Activated B cell treated with CpG ODN at 0.5 μM for 24 hours (primary cell): ENCODE data around the gene SLC37A3. TPM values are rescaled to one million over a fixed set of nuclear protein-coding genes. Genes with fewer than 3 reads are reported as not detected.
"Not testable (repeated sequence)": the region's sequence is repeated elsewhere in the genome, so short reads cannot be mapped to it uniquely, and the experiment has no call there.

ENCODE experiments used
- ATAC-seq: fragments of 200-7000 bp; cut with Tn5 transposase; one replicate; pipeline ENCODE4 v1.10.0; 2021; ENCODE audit warnings: low read depth, mild to moderate bottlenecking, moderate library complexity
- CTCF ChIA-PET: fragments of 350-600 bp; sonication (Branson Sonifier 250); formaldehyde crosslinking; loops from one replicate; lab custom pipeline; 2021; ENCODE audit warnings: antibody characterized with exemption; lab: Charles Lee
- POLR2A ChIA-PET: fragments of 350-600 bp; sonication (Branson Sonifier 250); formaldehyde crosslinking; loops from one replicate; lab custom pipeline; 2021; ENCODE audit warnings: antibody characterized with exemption; lab: Charles Lee
- DNase-seq: peaks from one replicate; pipeline ENCODE4 v3.0.0; 2022
- H3K27ac Mint-ChIP-seq: one replicate; pipeline ENCODE4 v1.8.0; 2020; ENCODE audit warnings: mixed read lengths
- H3K27me3 Mint-ChIP-seq: one replicate; pipeline ENCODE4 v1.8.0; 2021; ENCODE audit warnings: mixed read lengths
- H3K36me3 Mint-ChIP-seq: one replicate; pipeline ENCODE4 v1.8.0; 2021; ENCODE audit warnings: low read depth, mixed read lengths
- H3K4me1 Mint-ChIP-seq: one replicate; pipeline ENCODE4 v1.8.0; 2021; ENCODE audit warnings: mixed read lengths
- H3K4me3 Mint-ChIP-seq: one replicate; pipeline ENCODE4 v1.8.0; 2020; ENCODE audit warnings: mild to moderate bottlenecking, mixed read lengths
- H3K9me3 Mint-ChIP-seq: one replicate; pipeline ENCODE4 v1.8.0; 2020; ENCODE audit warnings: mixed read lengths
- CTCF ChIP-seq: fragments of 200-600 bp; IDR thresholded peaks from one replicate; pipeline ENCODE4 v1.8.0; 2022; ENCODE audit warnings: antibody characterized with exemption, mild to moderate bottlenecking
- intact Hi-C: fragments of 100-400 bp; cut with micrococcal nuclease; formaldehyde crosslinking; loops from one replicate; pipeline ENCODE4 v1.15.1; 2024
- total RNA-seq: library from RNA; stranded (reverse); gene quantifications from 2 replicates; pipeline ENCODE4 v1.2.3, GENCODE V29; 2022

The SLC37A3 gene
- total RNA-seq, 1 donor from 2014 or later: 10.6 TPM

GRCh38 chr7:140423501-140423900, 25.2 kb upstream of the SLC37A3 start:
- Mint-ChIP-seq H3K27me3 (no peaks in the 10 kb centered on the region), H3K27ac (no peak overlapping the region), H3K4me1 (no peaks in the 10 kb centered on the region), H3K36me3 (no peaks in the 10 kb centered on the region), H3K4me3 (no peak overlapping the region), H3K9me3 (no peaks in the 10 kb centered on the region)
- intact Hi-C loops: no loop called here
- no peak for ATAC-seq
- ChIA-PET CTCF (no interaction called here), POLR2A (no interaction called here)
- no peak for TF ChIP-seq CTCF
- DNase-seq: no peak

- no peaks in the 10 kb centered on the region for H3K27me3 Mint-ChIP-seq
- intact Hi-C loops: no loop called here
- ATAC-seq (no peak), DNase-seq (no peak)
- ChIA-PET POLR2A (no interaction called here), CTCF (no interaction called here)
- H3K27ac Mint-ChIP-seq: no peak overlapping the region
- H3K4me3 Mint-ChIP-seq: no peak overlapping the region
- no peaks in the 10 kb centered on the region for H3K4me1 Mint-ChIP-seq
- TF ChIP-seq CTCF: no peak
- no peaks in the 10 kb centered on the region for H3K9me3 Mint-ChIP-seq
- H3K36me3 Mint-ChIP-seq: no peaks in the 10 kb centered on the region
Measured at GRCh38 chr7:140421521-140421920, 23.2 kb upstream of the SLC37A3 start.

GRCh38 chr7:140418653-140419052, 20.3 kb upstream of the SLC37A3 start:
- ATAC-seq (no peak), DNase-seq (no peak)
- no peaks in the 10 kb centered on the region for H3K36me3 Mint-ChIP-seq
- TF ChIP-seq CTCF: no peak
- intact Hi-C loops: no loop called here
- H3K4me1 Mint-ChIP-seq: no peaks in the 10 kb centered on the region
- ChIA-PET POLR2A (no interaction called here), CTCF (interaction anchor here (0.6 to 1.1 kb wide), 2 partner anchors 36 to 175 kb away, joined by 3 to 4 read pairs; no protein-coding TSS in a partner anchor)
- no peaks in the 10 kb centered on the region for H3K9me3 Mint-ChIP-seq
- H3K27ac Mint-ChIP-seq: no peak overlapping the region
- H3K4me3 Mint-ChIP-seq: no peak overlapping the region
- no peaks in the 10 kb centered on the region for H3K27me3 Mint-ChIP-seq

GRCh38 chr7:140418156-140418472, 19.8 kb upstream of the SLC37A3 start:
- H3K4me1 Mint-ChIP-seq, H3K9me3 Mint-ChIP-seq, H3K36me3 Mint-ChIP-seq, intact Hi-C loops, H3K4me3 Mint-ChIP-seq, H3K27me3 Mint-ChIP-seq, DNase-seq, ATAC-seq, H3K27ac Mint-ChIP-seq: not testable (repeated sequence)
- ChIA-PET POLR2A (interaction anchor here (0.6 to 0.7 kb wide), 2 partner anchors 10 to 12 kb away, joined by 3 to 4 read pairs; no protein-coding TSS in a partner anchor), CTCF (interaction anchor here (1.1 kb wide), 1 partner anchor 174 kb away, joined by 4 read pairs; no protein-coding TSS in a partner anchor)

GRCh38 chr7:140417456-140418155, 19.3 kb upstream of the SLC37A3 start:
- Mint-ChIP-seq H3K27me3 (no peaks in the 10 kb centered on the region), H3K9me3 (no peaks in the 10 kb centered on the region), H3K4me1 (no peaks in the 10 kb centered on the region), H3K4me3 (no peak overlapping the region), H3K36me3 (no peaks in the 10 kb centered on the region), H3K27ac (no peak overlapping the region)
- ATAC-seq: no peak
- no peak for DNase-seq
- CTCF ChIA-PET: interaction anchor here (1.1 kb wide), 1 partner anchor 174 kb away, joined by 4 read pairs; no protein-coding TSS in a partner anchor
- POLR2A ChIA-PET: interaction anchor here (0.6 to 0.7 kb wide), 2 partner anchors 11 to 13 kb away, joined by 3 to 4 read pairs; no protein-coding TSS in a partner anchor
- TF ChIP-seq CTCF: no peak
- intact Hi-C loops: no loop called here
